ENCODE measurements around the gene SLC25A30. TPM values are rescaled to one million over a fixed set of nuclear protein-coding genes. Genes with fewer than 3 reads are reported as not detected.
"Not testable (repeated sequence)": the region's sequence is repeated elsewhere in the genome, so short reads cannot be mapped to it uniquely, and the experiment has no call there.

The SLC25A30 gene
- total and polyA plus RNA-seq, 4 donors: 9.3 to 11.0 (median 10.0) TPM

DNA sequence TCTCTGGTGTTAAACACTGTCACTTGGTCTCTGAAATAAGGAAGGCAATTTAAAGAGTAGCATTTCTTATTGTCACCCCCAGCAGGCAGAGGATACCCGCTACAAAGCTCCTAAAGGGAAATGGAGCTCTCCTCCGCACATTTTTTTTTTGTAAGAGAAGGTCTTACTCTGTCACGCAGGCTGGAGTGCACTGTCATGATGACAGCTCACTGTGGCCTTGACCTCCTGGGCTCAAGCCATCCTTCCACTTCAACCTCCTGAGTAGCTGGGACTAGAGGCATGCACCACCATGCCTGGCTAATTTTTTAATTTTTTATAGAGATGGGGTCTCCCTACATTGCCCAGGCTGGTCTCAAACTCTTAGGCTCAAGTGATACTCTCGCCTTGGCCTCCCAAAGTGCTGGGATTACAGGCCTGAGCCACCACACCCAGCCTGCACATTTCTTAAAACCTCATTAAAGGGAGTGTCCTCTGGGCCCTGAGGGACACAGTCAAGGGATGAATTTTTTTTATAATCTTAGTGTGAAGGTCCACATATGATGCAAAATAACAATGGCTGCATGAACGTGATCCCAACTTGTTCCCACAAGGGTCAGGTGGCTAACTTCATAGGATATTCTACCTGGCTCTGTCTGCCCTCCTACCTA, 32.1 kb downstream of the SLC25A30 start:
- DNase-seq (ENCODE audit: low read depth in 4 of 6, low spot score in 6 of 6): no peak
- no peaks in the 10 kb centered on the region for H3K9me3 ChIP-seq (ENCODE audit: control insufficient read depth, insufficient read depth, low read length)
- H3K4me1 ChIP-seq (ENCODE audit: control insufficient read depth, insufficient read depth, low read length): peaks cover 4% of the 10 kb centered on the region
- no peak overlapping the region for H3K4me3 ChIP-seq (ENCODE audit: low read depth, low read length)
- H3K36me3 ChIP-seq (ENCODE audit: control insufficient read depth, insufficient read depth, low read length): peaks cover 12% of the 10 kb centered on the region
- H3K27ac ChIP-seq (ENCODE audit: low read depth, low read length): no peak overlapping the region
- WGBS (ENCODE audit: insufficient coverage): 91% methylated on average over 4 of the region's 5 CpGs
- no peaks in the 10 kb centered on the region for H3K27me3 ChIP-seq (ENCODE audit: control insufficient read depth, insufficient read depth, low read length)

DNA sequence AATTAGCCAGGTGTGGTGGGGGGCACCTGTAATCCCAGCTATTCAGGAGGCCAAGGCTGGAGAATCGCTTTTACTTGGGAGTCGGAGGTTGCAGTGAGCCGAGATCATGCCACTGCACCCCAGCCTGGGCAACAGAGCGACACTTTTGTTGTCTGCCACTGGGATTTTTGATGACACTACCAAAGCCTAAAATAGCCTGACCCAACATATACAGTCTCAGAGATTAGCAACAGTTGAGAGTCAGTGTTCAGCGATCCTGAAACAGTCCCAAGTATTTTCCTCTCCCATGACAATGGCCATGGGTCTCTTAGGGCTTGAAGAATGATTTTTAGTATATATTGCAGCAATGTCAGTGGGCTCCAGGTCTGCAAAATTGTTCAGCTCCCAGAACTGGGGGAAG, 32.9 kb downstream of the SLC25A30 start:
- Histone ChIP-seq H3K27ac (ENCODE audit: low read depth, low read length) (no peak overlapping the region), H3K4me3 (ENCODE audit: low read depth, low read length) (no peak overlapping the region), H3K9me3 (ENCODE audit: control insufficient read depth, insufficient read depth, low read length) (no peaks in the 10 kb centered on the region), H3K27me3 (ENCODE audit: control insufficient read depth, insufficient read depth, low read length) (no peaks in the 10 kb centered on the region), H3K4me1 (ENCODE audit: control insufficient read depth, insufficient read depth, low read length) (peaks cover 4% of the 10 kb centered on the region), H3K36me3 (ENCODE audit: control insufficient read depth, insufficient read depth, low read length) (peaks cover 11% of the 10 kb centered on the region)
- no peak for DNase-seq (ENCODE audit: low read depth in 4 of 6, low spot score in 6 of 6)
- 94% methylated on average over 4 of the region's 5 CpGs for WGBS (ENCODE audit: insufficient coverage)

DNA sequence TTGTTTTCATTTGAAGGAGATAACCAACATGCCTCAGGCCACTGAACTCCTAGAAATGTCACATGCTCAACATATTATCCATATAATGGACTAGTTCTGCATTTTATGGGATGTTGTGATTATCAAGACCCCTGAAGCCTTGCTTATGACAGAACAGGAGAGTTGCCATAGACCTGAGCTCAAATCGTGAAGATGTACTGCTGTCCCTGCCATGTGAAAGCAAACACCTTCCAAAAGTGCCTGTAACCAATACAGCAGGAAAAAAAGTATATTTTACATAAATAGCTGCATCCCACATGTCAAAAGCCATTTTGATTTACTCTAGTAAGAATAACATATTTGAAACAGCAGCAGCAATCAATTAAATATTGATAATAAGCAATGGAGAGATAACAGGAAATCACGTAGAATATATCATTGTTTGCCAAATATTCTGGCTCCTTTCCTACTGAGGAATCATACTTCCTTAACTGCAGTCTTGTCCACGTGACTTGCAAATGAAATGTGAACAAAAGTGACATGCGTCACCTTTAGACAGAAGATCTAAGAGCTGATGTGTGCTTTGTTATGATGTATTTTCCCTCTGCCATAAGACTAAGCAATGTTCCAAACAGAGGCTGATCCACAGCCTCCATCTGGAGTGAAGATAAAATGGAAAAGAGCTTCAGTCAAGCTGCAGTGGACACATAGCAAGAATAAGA, 33.5 kb downstream of the SLC25A30 start:
- no peaks in the 10 kb centered on the region for H3K9me3 ChIP-seq (ENCODE audit: control insufficient read depth, insufficient read depth, low read length)
- peaks cover 14% of the 10 kb centered on the region for H3K36me3 ChIP-seq (ENCODE audit: control insufficient read depth, insufficient read depth, low read length)
- no peak for DNase-seq (ENCODE audit: low read depth in 4 of 6, low spot score in 6 of 6)
- WGBS (ENCODE audit: insufficient coverage): 100% methylated on average over 1 of the region's 4 CpGs
- H3K27ac ChIP-seq (ENCODE audit: low read depth, low read length): no peak overlapping the region
- no peak overlapping the region for H3K4me3 ChIP-seq (ENCODE audit: low read depth, low read length)
- peaks cover 7% of the 10 kb centered on the region for H3K4me1 ChIP-seq (ENCODE audit: control insufficient read depth, insufficient read depth, low read length)
- no peaks in the 10 kb centered on the region for H3K27me3 ChIP-seq (ENCODE audit: control insufficient read depth, insufficient read depth, low read length)

DNA sequence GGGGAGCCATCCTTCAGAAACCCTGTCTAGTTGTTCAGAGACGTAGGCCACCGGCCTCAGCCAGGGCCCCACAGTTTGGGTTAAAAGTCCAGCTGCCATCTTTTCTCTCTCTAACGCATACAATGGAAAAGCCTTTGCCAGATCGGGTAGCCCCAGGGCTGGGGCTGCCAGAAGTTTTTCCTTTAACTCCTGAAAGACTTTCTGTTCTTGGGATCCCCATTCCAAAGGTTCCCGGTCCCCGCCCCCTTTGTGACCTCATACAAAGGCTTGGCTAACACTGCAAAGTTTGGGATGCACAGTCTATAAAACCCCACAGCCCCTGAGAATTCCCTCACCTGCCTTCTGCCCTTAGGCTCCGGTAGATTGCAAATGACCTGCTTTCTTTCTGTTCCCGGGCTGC, 35.4 kb downstream of the SLC25A30 start:
- H3K4me3 ChIP-seq (ENCODE audit: low read depth, low read length); H3K9me3 ChIP-seq (ENCODE audit: control insufficient read depth, insufficient read depth, low read length); H3K27ac ChIP-seq (ENCODE audit: low read depth, low read length); DNase-seq (ENCODE audit: low read depth in 4 of 6, low spot score in 6 of 6); H3K27me3 ChIP-seq (ENCODE audit: control insufficient read depth, insufficient read depth, low read length); H3K4me1 ChIP-seq (ENCODE audit: control insufficient read depth, insufficient read depth, low read length): not testable (repeated sequence)
- peaks cover 12% of the 10 kb centered on the region for H3K36me3 ChIP-seq (ENCODE audit: control insufficient read depth, insufficient read depth, low read length)
- WGBS (ENCODE audit: insufficient coverage): 49% methylated on average over 6 of the region's 8 CpGs

DNA sequence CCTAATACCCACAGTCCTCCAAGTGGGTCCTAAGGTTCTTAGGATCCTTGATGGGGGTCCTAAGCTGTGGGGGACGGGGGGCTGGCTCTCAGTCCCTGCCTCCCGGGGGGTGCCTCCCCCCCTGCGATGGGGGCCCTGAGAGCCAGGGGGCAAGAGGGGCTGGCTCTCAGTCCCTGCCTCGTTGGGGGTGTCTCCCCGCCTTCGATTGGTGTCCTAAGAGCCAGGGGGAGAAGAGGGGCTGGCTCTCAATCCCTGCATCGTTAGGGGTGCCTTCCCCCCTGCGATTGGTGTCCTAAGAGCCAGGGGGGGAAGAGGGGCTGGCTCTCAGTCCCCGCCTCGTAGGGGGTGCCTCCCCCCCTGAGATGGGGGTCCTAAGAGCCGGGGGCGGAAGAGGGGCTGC, 37.0 kb downstream of the SLC25A30 start:
- 40% methylated on average over 3 of the region's 12 CpGs for WGBS (ENCODE audit: insufficient coverage)
- Histone ChIP-seq H3K4me1 (ENCODE audit: control insufficient read depth, insufficient read depth, low read length) (peaks cover 15% of the 10 kb centered on the region), H3K4me3 (ENCODE audit: low read depth, low read length) (peak overlapping the region; percentile 45), H3K27me3 (ENCODE audit: control insufficient read depth, insufficient read depth, low read length) (no peaks in the 10 kb centered on the region), H3K36me3 (ENCODE audit: control insufficient read depth, insufficient read depth, low read length) (peaks cover 17% of the 10 kb centered on the region), H3K9me3 (ENCODE audit: control insufficient read depth, insufficient read depth, low read length) (no peaks in the 10 kb centered on the region), H3K27ac (ENCODE audit: low read depth, low read length) (peak overlapping the region; percentile 75)
- peak in 1 of 6 donors; percentile 30 for DNase-seq (ENCODE audit: low read depth in 4 of 6, low spot score in 6 of 6)

DNA sequence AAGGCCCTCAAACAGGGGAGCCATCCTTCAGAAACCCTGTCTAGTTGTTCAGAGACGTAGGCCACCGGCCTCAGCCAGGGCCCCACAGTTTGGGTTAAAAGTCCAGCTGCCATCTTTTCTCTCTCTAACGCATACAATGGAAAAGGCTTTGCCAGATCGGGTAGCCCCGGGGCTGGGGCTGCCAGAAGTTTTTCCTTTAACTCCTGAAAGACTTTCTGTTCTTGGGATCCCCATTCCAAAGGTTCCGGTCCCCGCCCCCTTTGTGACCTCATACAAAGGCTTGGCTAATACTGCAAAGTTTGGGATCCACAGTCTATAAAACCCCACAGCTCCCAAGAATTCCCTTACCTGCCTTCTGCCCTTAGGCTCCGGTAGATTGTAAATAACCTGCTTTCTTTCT, 37.5 kb downstream of the SLC25A30 start:
- peak overlapping the region; percentile 75 for H3K27ac ChIP-seq (ENCODE audit: low read depth, low read length)
- 31% methylated on average over 5 of the region's 8 CpGs for WGBS (ENCODE audit: insufficient coverage)
- H3K27me3 ChIP-seq (ENCODE audit: control insufficient read depth, insufficient read depth, low read length); H3K9me3 ChIP-seq (ENCODE audit: control insufficient read depth, insufficient read depth, low read length); DNase-seq (ENCODE audit: low read depth in 4 of 6, low spot score in 6 of 6): not testable (repeated sequence)
- peak overlapping the region; percentile 45 for H3K4me3 ChIP-seq (ENCODE audit: low read depth, low read length)
- peaks cover 17% of the 10 kb centered on the region for H3K36me3 ChIP-seq (ENCODE audit: control insufficient read depth, insufficient read depth, low read length)
- peaks cover 15% of the 10 kb centered on the region for H3K4me1 ChIP-seq (ENCODE audit: control insufficient read depth, insufficient read depth, low read length)

DNA sequence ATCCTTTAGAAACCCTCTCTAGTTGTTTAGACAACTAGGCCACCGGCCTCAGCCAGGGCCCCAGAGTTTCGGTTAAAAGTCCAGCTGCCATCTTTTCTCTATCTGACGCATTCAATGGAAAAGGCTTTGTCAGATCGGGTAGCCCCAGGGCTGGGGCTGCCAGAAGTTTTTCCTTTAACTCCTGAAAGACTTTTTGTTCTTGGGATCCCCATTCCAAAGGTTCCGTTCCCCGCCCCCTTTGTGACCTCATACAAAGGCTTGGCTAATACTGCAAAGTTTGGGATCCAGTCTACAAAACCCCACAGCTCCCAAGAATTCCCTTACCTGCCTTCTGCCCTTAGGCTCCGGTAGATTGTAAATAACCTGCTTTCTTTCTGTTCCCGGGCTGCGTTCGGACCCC, 38.7 kb downstream of the SLC25A30 start:
- WGBS (ENCODE audit: insufficient coverage): 42% methylated on average over 5 of the region's 10 CpGs
- H3K27ac ChIP-seq (ENCODE audit: low read depth, low read length): peak overlapping the region; percentile 67
- peaks cover 15% of the 10 kb centered on the region for H3K4me1 ChIP-seq (ENCODE audit: control insufficient read depth, insufficient read depth, low read length)
- DNase-seq (ENCODE audit: low read depth in 4 of 6, low spot score in 6 of 6); H3K9me3 ChIP-seq (ENCODE audit: control insufficient read depth, insufficient read depth, low read length); H3K27me3 ChIP-seq (ENCODE audit: control insufficient read depth, insufficient read depth, low read length): not testable (repeated sequence)
- H3K36me3 ChIP-seq (ENCODE audit: control insufficient read depth, insufficient read depth, low read length): peaks cover 16% of the 10 kb centered on the region
- H3K4me3 ChIP-seq (ENCODE audit: low read depth, low read length): peak overlapping the region; percentile 29

- Histone ChIP-seq H3K4me1 (ENCODE audit: control insufficient read depth, insufficient read depth, low read length) (peaks cover 15% of the 10 kb centered on the region), H3K4me3 (ENCODE audit: low read depth, low read length) (peak overlapping the region; percentile 29), H3K36me3 (ENCODE audit: control insufficient read depth, insufficient read depth, low read length) (peaks cover 17% of the 10 kb centered on the region), H3K27ac (ENCODE audit: low read depth, low read length) (peak overlapping the region; percentile 67)
- 46% methylated on average over 8 of the region's 8 CpGs for WGBS (ENCODE audit: insufficient coverage)
- H3K9me3 ChIP-seq (ENCODE audit: control insufficient read depth, insufficient read depth, low read length); DNase-seq (ENCODE audit: low read depth in 4 of 6, low spot score in 6 of 6); H3K27me3 ChIP-seq (ENCODE audit: control insufficient read depth, insufficient read depth, low read length): not testable (repeated sequence)
These were observed 39.4 kb downstream of the SLC25A30 start for GRCh38 chr13:45378786-45379185.

- peaks cover 13% of the 10 kb centered on the region for H3K4me1 ChIP-seq (ENCODE audit: control insufficient read depth, insufficient read depth, low read length)
These were observed 40.9 kb downstream of the SLC25A30 start for GRCh38 chr13:45377314-45377713.

GRCh38 chr13:45376651-45377050, 41.5 kb downstream of the SLC25A30 start:
- WGBS (ENCODE audit: insufficient coverage): 54% methylated on average over 6 of the region's 8 CpGs
- not testable (repeated sequence) for H3K4me3 ChIP-seq (ENCODE audit: low read depth, low read length); H3K9me3 ChIP-seq (ENCODE audit: control insufficient read depth, insufficient read depth, low read length); DNase-seq (ENCODE audit: low read depth in 4 of 6, low spot score in 6 of 6); H3K27me3 ChIP-seq (ENCODE audit: control insufficient read depth, insufficient read depth, low read length)
- Histone ChIP-seq H3K36me3 (ENCODE audit: control insufficient read depth, insufficient read depth, low read length) (peaks cover 20% of the 10 kb centered on the region), H3K4me1 (ENCODE audit: control insufficient read depth, insufficient read depth, low read length) (peaks cover 11% of the 10 kb centered on the region), H3K27ac (ENCODE audit: low read depth, low read length) (peak overlapping the region; percentile 25)

More at GRCh38 chr13:45377314-45377713, 40.9 kb downstream of the SLC25A30 start:
- no CpG with 5 or more reads among the region's 12 CpGs for WGBS (ENCODE audit: insufficient coverage)
- H3K4me3 ChIP-seq (ENCODE audit: low read depth, low read length); DNase-seq (ENCODE audit: low read depth in 4 of 6, low spot score in 6 of 6); H3K27me3 ChIP-seq (ENCODE audit: control insufficient read depth, insufficient read depth, low read length); H3K9me3 ChIP-seq (ENCODE audit: control insufficient read depth, insufficient read depth, low read length): not testable (repeated sequence)
- Histone ChIP-seq H3K27ac (ENCODE audit: low read depth, low read length) (peak overlapping the region; percentile 25), H3K36me3 (ENCODE audit: control insufficient read depth, insufficient read depth, low read length) (peaks cover 16% of the 10 kb centered on the region)

All from spinal cord (tissue), 10 donors.